OCI-LY1 (cell line): ENCODE data around the gene TTBK1.

Experiments
- H2AFZ ChIP-seq: fragments of 200-600 bp; sonication (generic), shearing (Covaris generic); 2 replicates; pipeline ENCODE4 v1.6.0; 2014; ENCODE audit warnings: antibody characterized with exemption, mild to moderate bottlenecking, low read length
- H3F3A ChIP-seq: fragments of 200-600 bp; sonication (generic), shearing (Covaris generic); 2 replicates; pipeline ENCODE4 v1.6.0; 2014; ENCODE audit warnings: mild to moderate bottlenecking, antibody characterized with exemption, low read length, moderate library complexity; ENCODE audit not compliant: insufficient read depth
- H3K27ac ChIP-seq: fragments of 200-600 bp; sonication (generic); 2 replicates; pipeline ENCODE4 v1.5.1; 2014; ENCODE audit warnings: low read length, mixed run types, mild to moderate bottlenecking, low read depth; ENCODE audit not compliant: poor library complexity, severe bottlenecking
- H3K27me3 ChIP-seq: fragments of 200-600 bp; sonication (generic); 2 replicates; pipeline ENCODE4 v1.6.0; 2014; ENCODE audit warnings: antibody characterized with exemption, mild to moderate bottlenecking, low read length, moderate library complexity; ENCODE audit not compliant: insufficient read depth
- H3K36me3 ChIP-seq: fragments of 200-600 bp; sonication (generic); 2 replicates; pipeline ENCODE4 v1.6.1; 2014; ENCODE audit warnings: mild to moderate bottlenecking, antibody characterized with exemption, low read length, moderate library complexity, mixed read lengths; ENCODE audit not compliant: insufficient read depth
- H3K4me1 ChIP-seq: fragments of 200-600 bp; sonication (generic); 2 replicates; pipeline ENCODE4 v1.5.1; 2014; ENCODE audit warnings: mild to moderate bottlenecking, low read length, moderate library complexity; ENCODE audit not compliant: insufficient read depth, severe bottlenecking
- H3K4me2 ChIP-seq: fragments of 200-600 bp; sonication (generic), shearing (Covaris generic); 2 replicates; pipeline ENCODE4 v1.6.1; 2014; ENCODE audit warnings: low read length
- H3K4me3 ChIP-seq: fragments of 200-600 bp; sonication (generic); 2 replicates; pipeline ENCODE4 v1.5.1; 2014; ENCODE audit warnings: low read length, low read depth, mild to moderate bottlenecking, mixed read lengths; ENCODE audit not compliant: poor library complexity, severe bottlenecking
- H3K79me2 ChIP-seq: fragments of 200-600 bp; shearing (Covaris generic); 2 replicates; pipeline ENCODE4 v1.6.1; 2016; ENCODE audit warnings: mixed run types, low read length, mixed read lengths; ENCODE audit not compliant: insufficient read depth
- H3K9ac ChIP-seq: fragments of 200-600 bp; sonication (generic), shearing (Covaris generic); 2 replicates; pipeline ENCODE4 v1.6.1; 2014; ENCODE audit warnings: mild to moderate bottlenecking, low read length, mixed read lengths
- H3K9me2 ChIP-seq: fragments of 200-600 bp; sonication (generic), shearing (Covaris generic); 2 replicates; pipeline ENCODE4 v1.6.1; 2014; ENCODE audit warnings: low read depth, mild to moderate bottlenecking, low read length, mixed read lengths
- H3K9me3 ChIP-seq: fragments of 200-600 bp; shearing (Covaris generic); 2 replicates; pipeline ENCODE4 v1.6.1; 2014; ENCODE audit warnings: low read length, mixed read lengths
- H4K20me1 ChIP-seq: fragments of 200-600 bp; sonication (generic), shearing (Covaris generic); 2 replicates; pipeline ENCODE4 v1.6.0; 2016; ENCODE audit warnings: mild to moderate bottlenecking, low read length; ENCODE audit not compliant: insufficient read depth
- CTCF ChIP-seq: fragments of 200-600 bp; sonication (generic), shearing (Covaris generic); IDR thresholded peaks from 2 replicates; pipeline ENCODE4 v1.5.1; 2017; ENCODE audit warnings: mild to moderate bottlenecking, antibody characterized with exemption, low read length, moderate library complexity, mixed read lengths
- EZH2 ChIP-seq: fragments of 200-600 bp; sonication (generic), shearing (Covaris generic); IDR thresholded peaks from 2 replicates; pipeline ENCODE4 v1.8.0; 2017; ENCODE audit warnings: borderline replicate concordance, mixed run types, mild to moderate bottlenecking, antibody characterized with exemption, low read length, moderate library complexity, mixed read lengths

TTBK1 gene

GRCh38 chr6:43298565-43299337, 55.5 kb downstream of the TTBK1 start:
- Histone ChIP-seq H3K27ac (no peak overlapping the region), H3K4me1 (no peaks in the 10 kb centered on the region), H3K4me2 (no peak overlapping the region), H2AFZ (no peak overlapping the region), H4K20me1 (no peaks in the 10 kb centered on the region), H3K9me3 (no peaks in the 10 kb centered on the region), H3K9me2 (no peaks in the 10 kb centered on the region), H3F3A (no peaks in the 10 kb centered on the region), H3K36me3 (no peaks in the 10 kb centered on the region), H3K9ac (no peak overlapping the region), H3K27me3 (0 out of 2 replicates have a peak, but pooled peaks cover 5% of the 10 kb centered on the region), H3K79me2 (no peaks in the 10 kb centered on the region), H3K4me3 (no peak overlapping the region)
- no peak for TF ChIP-seq EZH2
- TF ChIP-seq CTCF = no peak

- no peak for TF ChIP-seq CTCF
- TF ChIP-seq EZH2 = no peak
- Histone ChIP-seq H3K36me3 (no peaks in the 10 kb centered on the region), H3K9me3 (no peaks in the 10 kb centered on the region), H3K9me2 (no peaks in the 10 kb centered on the region), H3K4me1 (no peaks in the 10 kb centered on the region), H4K20me1 (no peaks in the 10 kb centered on the region), H3K4me3 (no peak overlapping the region), H3K27ac (no peak overlapping the region), H3K9ac (no peak overlapping the region), H3K4me2 (no peak overlapping the region), H3F3A (no peaks in the 10 kb centered on the region), H3K79me2 (no peaks in the 10 kb centered on the region), H3K27me3 (0 out of 2 replicates have a peak, but pooled peaks cover 5% of the 10 kb centered on the region), H2AFZ (no peak overlapping the region)
These were observed 56.3 kb downstream of the TTBK1 start for GRCh38 chr6:43299338-43300293.

GRCh38 chr6:43301081-43301870, 58.0 kb downstream of the TTBK1 start:
- Histone ChIP-seq H3K36me3 (no peaks in the 10 kb centered on the region), H3K27ac (no peak overlapping the region), H3F3A (no peaks in the 10 kb centered on the region), H3K9me2 (no peaks in the 10 kb centered on the region), H3K9me3 (no peaks in the 10 kb centered on the region), H3K27me3 (0 out of 2 replicates have a peak, but pooled peaks cover 5% of the 10 kb centered on the region), H4K20me1 (no peaks in the 10 kb centered on the region), H3K79me2 (no peaks in the 10 kb centered on the region), H3K4me3 (no peak overlapping the region), H3K4me1 (no peaks in the 10 kb centered on the region), H3K4me2 (no peak overlapping the region), H3K9ac (no peak overlapping the region), H2AFZ (no peak overlapping the region)
- TF ChIP-seq EZH2 = no peak
- no peak for TF ChIP-seq CTCF
